ENCODE data around the gene CCDC157. TPM values are rescaled to one million over a fixed set of nuclear protein-coding genes. Genes with fewer than 3 reads are reported as not detected.
A peak's percentile ranks its signal among the peaks of the same experiment; 100 is the strongest.

Gene CCDC157
- polyA plus RNA-seq, 1 donor from 2014 or later = 1.6 TPM

DNA sequence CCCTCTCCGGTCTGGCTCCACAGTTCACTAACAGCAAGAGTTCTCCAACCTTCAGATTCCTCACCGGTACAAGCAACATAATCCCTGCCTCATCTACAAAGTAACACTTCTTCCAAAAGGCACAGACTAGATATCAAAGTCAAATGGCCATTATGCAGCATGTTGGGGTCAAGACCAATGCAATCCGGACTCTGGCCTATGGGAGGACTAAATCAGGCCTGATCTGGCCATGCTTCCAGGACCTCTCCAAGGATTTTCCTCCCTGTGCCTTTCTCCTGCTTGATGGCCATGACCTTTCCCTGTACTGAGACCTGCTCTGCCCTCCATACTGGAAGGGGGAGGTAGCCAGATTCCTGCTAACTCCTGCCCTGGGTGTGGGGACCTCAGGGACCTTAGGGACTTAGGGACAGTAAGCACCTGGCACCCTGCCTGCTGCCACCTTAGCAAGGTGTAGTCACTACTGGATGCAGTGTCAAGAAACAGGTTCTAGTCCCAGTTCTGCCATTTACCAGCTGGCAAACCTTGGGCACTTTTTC is 36.7 kb upstream of the CCDC157 start:
- Mint-ChIP-seq H3K27ac (no peak overlapping the region), H3K9me3 (no peaks in the 10 kb centered on the region), H3K4me3 (peak overlapping the region in 1 of 4 donors; percentile 49), H3K4me1 (peaks cover 45 to 65% (median 52%) of the 10 kb centered on the region in 3 donors), H3K36me3 (peaks cover 7% of the 10 kb centered on the region), H3K27me3 (no peaks in the 10 kb centered on the region)

- peaks cover 45 to 59% (median 51%) of the 10 kb centered on the region in 3 donors for H3K4me1 Mint-ChIP-seq
- H3K4me3 Mint-ChIP-seq = peak overlapping the region in 1 of 4 donors; percentile 63
- no peak overlapping the region for H3K27ac Mint-ChIP-seq
- peaks cover 7% of the 10 kb centered on the region for H3K36me3 Mint-ChIP-seq
- no peaks in the 10 kb centered on the region for H3K9me3 Mint-ChIP-seq
- no peaks in the 10 kb centered on the region for H3K27me3 Mint-ChIP-seq
These were observed 35.3 kb upstream of the CCDC157 start for GRCh38 chr22:30321461-30321860.

GRCh38 chr22:30323246-30323645 is 33.6 kb upstream of the CCDC157 start:
- Mint-ChIP-seq H3K4me3 (peak overlapping the region in 2 of 4 donors; percentile 21 to 69), H3K9me3 (no peaks in the 10 kb centered on the region), H3K27me3 (no peaks in the 10 kb centered on the region), H3K36me3 (peaks cover 4% of the 10 kb centered on the region), H3K4me1 (peaks cover 41 to 58% (median 51%) of the 10 kb centered on the region in 3 donors), H3K27ac (peak overlapping the region in 1 of 3 donors; percentile 70)

GRCh38 chr22:30324014-30324730 is 32.6 kb upstream of the CCDC157 start:
- Mint-ChIP-seq H3K36me3 (peaks cover 4% of the 10 kb centered on the region), H3K27ac (peak overlapping the region in 1 of 3 donors; percentile 7), H3K4me1 (peaks cover 35 to 50% (median 43%) of the 10 kb centered on the region in 3 donors), H3K27me3 (no peaks in the 10 kb centered on the region), H3K4me3 (peak overlapping the region; percentile 21 to 94 (median 76)), H3K9me3 (no peaks in the 10 kb centered on the region)

DNA sequence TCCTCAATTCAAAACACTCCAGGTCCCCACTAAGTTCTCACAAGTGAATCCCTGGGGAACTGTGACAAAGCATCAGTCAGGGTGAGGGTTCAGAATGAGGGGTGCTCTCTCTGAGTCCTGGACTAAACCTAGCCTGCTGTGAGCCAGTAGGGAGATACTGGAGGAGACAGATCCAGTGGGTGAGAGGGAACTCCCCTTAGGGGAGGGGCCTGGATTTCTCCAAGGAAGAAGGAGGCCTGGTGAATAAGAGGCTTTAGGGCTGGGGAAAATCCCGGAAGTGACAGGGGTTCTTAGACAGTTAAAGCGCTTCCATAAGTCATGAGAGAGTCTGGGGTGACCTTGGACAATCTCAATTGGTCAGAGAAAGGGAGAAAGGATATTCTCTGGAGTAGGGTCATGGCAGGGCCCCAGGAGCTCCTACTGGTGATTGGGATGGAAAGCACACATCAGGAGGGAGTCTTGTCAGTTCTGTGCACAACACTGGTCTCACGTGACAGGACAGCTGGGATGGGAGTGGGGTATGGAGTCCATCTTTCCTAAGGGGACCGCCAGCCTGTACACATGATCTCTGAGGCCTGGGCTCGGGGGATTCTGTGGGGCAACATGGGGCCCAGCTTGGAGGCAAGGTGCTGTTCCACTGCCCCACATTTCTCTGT is 31.6 kb upstream of the CCDC157 start:
- peaks cover 4% of the 10 kb centered on the region for H3K36me3 Mint-ChIP-seq
- H3K9me3 Mint-ChIP-seq = no peaks in the 10 kb centered on the region
- peak overlapping the region; percentile 67 to 90 (median 72) for H3K27ac Mint-ChIP-seq
- H3K4me3 Mint-ChIP-seq = peak overlapping the region; percentile 69 to 96 (median 89)
- no peaks in the 10 kb centered on the region for H3K27me3 Mint-ChIP-seq
- H3K4me1 Mint-ChIP-seq = peaks cover 30 to 43% (median 43%) of the 10 kb centered on the region in 3 donors

DNA sequence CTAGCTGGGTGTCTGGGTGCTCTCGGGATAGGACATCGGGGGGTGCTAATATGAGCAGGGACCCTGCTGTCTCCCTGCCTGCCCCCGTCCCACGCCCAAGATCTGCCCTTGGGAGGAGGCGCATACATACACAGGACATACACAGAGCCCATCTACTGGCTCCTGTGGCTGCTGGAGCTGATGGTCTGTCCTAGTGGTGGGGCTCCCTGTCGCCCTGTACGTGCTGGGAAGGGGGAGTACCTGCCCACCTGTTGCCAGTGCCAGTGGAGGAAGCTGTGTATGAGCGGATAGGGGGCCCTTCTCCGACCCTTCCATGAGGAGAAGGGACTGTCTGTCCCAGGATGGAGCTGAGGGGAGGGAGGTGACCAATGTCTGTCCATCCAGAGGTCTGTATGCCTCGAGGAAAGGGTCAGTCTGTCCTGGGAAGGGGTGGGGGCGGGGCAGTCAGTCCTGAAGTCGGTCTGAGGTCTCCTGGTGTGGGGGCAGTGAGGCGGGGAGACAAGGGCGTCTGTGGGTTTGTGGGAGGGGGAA is 31.0 kb upstream of the CCDC157 start:
- H3K36me3 Mint-ChIP-seq = peaks cover 4% of the 10 kb centered on the region
- peak overlapping the region; percentile 69 to 96 (median 89) for H3K4me3 Mint-ChIP-seq
- no peaks in the 10 kb centered on the region for H3K9me3 Mint-ChIP-seq

GRCh38 chr22:30326255-30326705 is 30.5 kb upstream of the CCDC157 start:
- peaks cover 4% of the 10 kb centered on the region for H3K36me3 Mint-ChIP-seq
- H3K27ac Mint-ChIP-seq = peak overlapping the region in 1 of 3 donors; percentile 90
- H3K9me3 Mint-ChIP-seq = no peaks in the 10 kb centered on the region
- H3K4me3 Mint-ChIP-seq = peak overlapping the region; percentile 84 to 96 (median 90)
- H3K4me1 Mint-ChIP-seq = peaks cover 24 to 42% (median 39%) of the 10 kb centered on the region in 3 donors
- H3K27me3 Mint-ChIP-seq = no peaks in the 10 kb centered on the region

More for the DNA sequence above, 31.0 kb upstream of the CCDC157 start:
- Mint-ChIP-seq H3K4me1 (peaks cover 25 to 43% (median 39%) of the 10 kb centered on the region in 3 donors), H3K27ac (peak overlapping the region; percentile 63 to 90 (median 72)), H3K27me3 (no peaks in the 10 kb centered on the region)

DNA sequence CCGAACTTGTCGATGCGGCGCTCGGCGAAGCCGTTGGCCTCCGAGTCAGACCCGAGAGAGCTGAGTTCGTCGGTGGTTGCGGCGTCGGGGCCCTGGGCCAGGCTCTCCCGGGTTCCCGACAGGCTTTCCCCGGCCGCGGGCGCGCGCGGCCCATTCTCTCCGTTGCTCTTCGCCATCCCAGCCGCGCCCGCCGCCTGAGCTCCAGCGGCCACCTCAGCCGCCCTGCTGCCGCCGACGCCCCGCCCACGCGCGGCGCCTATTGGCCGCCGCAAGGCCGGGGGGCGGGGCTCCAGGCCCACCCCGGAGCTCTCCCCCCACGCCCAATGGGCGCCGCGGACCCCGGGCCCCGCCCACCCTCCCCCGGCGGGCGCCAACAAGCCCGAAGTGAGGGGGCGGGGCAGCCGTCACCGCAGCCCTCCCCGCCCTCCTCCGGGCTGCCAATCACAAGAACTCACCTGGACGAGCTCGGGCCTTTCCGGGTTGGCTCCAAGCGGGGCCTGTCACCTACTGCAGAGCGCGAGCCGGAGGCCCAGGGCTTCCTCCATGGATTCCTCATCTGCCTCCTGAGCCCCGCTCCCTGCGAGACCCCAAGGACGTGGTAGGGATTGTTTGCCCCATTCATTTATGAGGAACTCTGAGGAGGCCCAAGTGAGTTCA is 30.0 kb upstream of the CCDC157 start, which contains the start of gene TBC1D10A:
TSS of gene TBC1D10A (minus strand) at position 236 of the 657 bp plus-strand sequence. CDS start at position 176, 60 bp downstream.
- no peaks in the 10 kb centered on the region for H3K27me3 Mint-ChIP-seq
- H3K36me3 Mint-ChIP-seq = peaks cover 4% of the 10 kb centered on the region
- peak within 1 kb of the TSS; percentile 84 to 96 (median 90) for H3K4me3 Mint-ChIP-seq
- no peaks in the 10 kb centered on the region for H3K9me3 Mint-ChIP-seq
- H3K27ac Mint-ChIP-seq = peak within 1 kb of the TSS; percentile 90 to 95 (median 92)
- H3K4me1 Mint-ChIP-seq = peaks cover 24 to 39% (median 36%) of the 10 kb centered on the region in 3 donors

DNA sequence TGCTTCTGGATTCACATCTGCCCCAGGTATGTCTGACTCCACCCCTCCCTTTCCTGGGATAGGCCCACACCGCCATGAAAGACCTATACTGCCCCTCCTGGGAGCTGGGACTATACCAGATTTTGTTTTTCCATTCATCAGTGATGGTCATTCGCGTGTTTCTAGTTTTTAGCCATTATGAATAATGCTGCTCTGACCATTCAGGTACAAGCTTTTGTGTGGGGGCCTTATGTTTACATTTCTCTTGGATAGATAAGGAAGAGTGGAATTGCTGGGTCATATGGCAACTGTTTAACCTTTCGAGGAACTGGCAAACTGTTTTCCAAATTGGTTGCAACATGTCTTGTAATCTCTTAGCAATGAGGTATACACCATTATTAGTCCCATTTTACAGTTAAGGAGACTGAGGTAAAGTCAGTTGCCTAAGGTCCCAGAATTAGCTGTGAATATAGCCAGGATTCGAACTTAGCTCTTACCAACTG is 28.9 kb upstream of the CCDC157 start:
- no peaks in the 10 kb centered on the region for H3K27me3 Mint-ChIP-seq
- H3K27ac Mint-ChIP-seq = peak overlapping the region in 2 of 3 donors; percentile 39 to 92
- no peaks in the 10 kb centered on the region for H3K9me3 Mint-ChIP-seq
- H3K4me1 Mint-ChIP-seq = peaks cover 24 to 35% (median 34%) of the 10 kb centered on the region in 3 donors
- H3K4me3 Mint-ChIP-seq = peak overlapping the region in 3 of 4 donors; percentile 62 to 92 (median 86)
- H3K36me3 Mint-ChIP-seq = peaks cover 4% of the 10 kb centered on the region

DNA sequence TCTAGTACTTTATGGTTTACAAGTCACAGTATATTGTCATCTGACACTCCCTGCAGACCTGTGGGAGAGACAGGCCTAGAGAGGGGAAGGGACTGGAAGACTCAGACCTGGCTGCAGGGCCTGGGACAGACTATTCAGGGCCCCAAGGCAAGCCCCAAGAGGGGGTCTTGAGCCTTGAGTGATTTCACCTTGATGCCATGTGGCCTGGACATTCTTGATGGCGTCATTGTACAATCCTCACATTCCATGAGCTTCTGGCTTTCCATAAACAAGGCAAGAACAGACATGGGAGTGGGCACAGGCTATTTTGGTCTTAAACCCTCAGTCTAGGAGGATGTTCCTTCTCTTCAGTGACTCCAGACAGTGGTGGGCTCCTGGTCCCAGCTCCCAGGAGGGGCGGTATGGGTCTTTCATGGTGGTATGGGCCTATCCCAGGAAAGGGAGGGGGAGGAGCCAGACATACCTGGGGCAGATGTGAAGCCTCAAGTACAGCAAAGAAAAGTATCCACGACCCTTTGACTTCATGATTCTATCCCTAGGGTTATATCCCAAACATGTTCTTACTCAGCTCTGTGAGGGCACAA is 28.2 kb upstream of the CCDC157 start:
- Mint-ChIP-seq H3K4me3 (peak overlapping the region in 1 of 4 donors; percentile 86), H3K36me3 (peaks cover 2% of the 10 kb centered on the region), H3K9me3 (no peaks in the 10 kb centered on the region), H3K4me1 (peaks cover 19 to 30% (median 30%) of the 10 kb centered on the region in 3 donors), H3K27me3 (no peaks in the 10 kb centered on the region), H3K27ac (peak overlapping the region in 2 of 3 donors; percentile 39 to 92)

GRCh38 chr22:30332551-30332950 is 24.3 kb upstream of the CCDC157 start:
- H3K4me1 Mint-ChIP-seq = peaks cover 4 to 5% (median 5%) of the 10 kb centered on the region in 3 donors
- H3K4me3 Mint-ChIP-seq = no peak overlapping the region
- no peaks in the 10 kb centered on the region for H3K9me3 Mint-ChIP-seq
- peak overlapping the region in 1 of 3 donors; percentile 18 for H3K27ac Mint-ChIP-seq
- H3K36me3 Mint-ChIP-seq = peaks cover 2% of the 10 kb centered on the region
- no peaks in the 10 kb centered on the region for H3K27me3 Mint-ChIP-seq

DNA sequence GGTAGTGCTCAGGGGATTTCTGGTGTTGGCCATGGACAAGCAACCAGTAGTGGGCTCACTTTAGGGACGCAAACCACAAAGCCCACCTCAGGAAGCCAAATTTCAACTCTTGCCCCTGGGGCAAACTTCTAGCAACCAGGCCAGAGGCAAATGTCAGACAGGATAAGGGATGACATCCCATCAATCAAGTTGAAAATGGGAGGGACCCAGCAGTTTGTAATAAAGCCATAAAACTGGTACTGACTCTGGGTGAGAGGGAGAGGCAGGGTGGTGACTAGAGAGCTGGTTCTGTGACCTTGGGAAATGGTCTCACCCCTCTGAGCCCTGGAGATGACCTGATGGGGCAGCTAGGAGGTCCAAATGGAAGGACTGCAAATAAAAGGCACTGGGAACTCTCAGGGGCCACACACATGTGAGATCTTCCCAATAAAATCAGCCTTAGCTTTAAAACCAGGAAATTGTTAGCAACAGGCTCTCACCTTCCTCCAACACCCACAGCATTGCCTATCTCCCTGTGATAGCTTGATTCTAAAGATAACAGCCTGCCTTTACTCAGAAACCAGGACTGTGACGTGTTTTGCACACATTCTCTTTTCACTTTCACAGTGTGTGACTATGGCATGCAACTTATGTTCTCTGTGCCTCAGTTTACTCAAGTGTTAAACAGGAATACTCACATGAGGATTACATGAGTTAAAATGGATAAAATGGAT is 23.7 kb upstream of the CCDC157 start:
- H3K9me3 Mint-ChIP-seq = no peaks in the 10 kb centered on the region
- H3K27me3 Mint-ChIP-seq = no peaks in the 10 kb centered on the region
- no peak overlapping the region for H3K4me3 Mint-ChIP-seq
- H3K36me3 Mint-ChIP-seq = peaks cover 2% of the 10 kb centered on the region
- peak overlapping the region in 2 of 3 donors; percentile 18 to 39 for H3K27ac Mint-ChIP-seq
- H3K4me1 Mint-ChIP-seq = peaks cover 0 to 3% (median 0%) of the 10 kb centered on the region in 3 donors

GRCh38 chr22:30333707-30334087 is 23.1 kb upstream of the CCDC157 start:
- Mint-ChIP-seq H3K4me3 (no peak overlapping the region), H3K4me1 (no peaks in the 10 kb centered on the region), H3K36me3 (peaks cover 2% of the 10 kb centered on the region), H3K27me3 (no peaks in the 10 kb centered on the region), H3K27ac (no peak overlapping the region), H3K9me3 (no peaks in the 10 kb centered on the region)

Measured in IgD-negative memory B cell (primary cell).